Testis (tissue), 3 donors: ENCODE data around the gene KCNAB1. TPM values are rescaled to one million over a fixed set of nuclear protein-coding genes. Genes with fewer than 3 reads are reported as not detected.

Experiments
- DNase-seq: peaks from one replicate; pipeline ENCODE4 v3.0.0-alpha.2; 2019
- H3K27ac ChIP-seq, 2 donors: fragments of 200-600 bp; sonication (generic); one replicate each; pipeline ENCODE4 v1.5.1; 2019
- H3K27me3 ChIP-seq: fragments of 200-600 bp; sonication (generic); one replicate; pipeline ENCODE4 v1.5.1; 2019
- H3K36me3 ChIP-seq: fragments of 200-600 bp; sonication (generic); one replicate; pipeline ENCODE4 v1.5.1; 2017; ENCODE audit warnings: low read depth; ENCODE audit errors: missing control alignments
- H3K4me1 ChIP-seq: fragments of 200-600 bp; sonication (generic); one replicate; pipeline ENCODE4 v1.5.1; 2019
- H3K4me3 ChIP-seq, 2 donors: fragments of 200-600 bp; sonication (generic); one replicate each; pipeline ENCODE4 v1.5.1; 2017 to 2019
- H3K9me3 ChIP-seq: fragments of 200-600 bp; sonication (generic); one replicate; pipeline ENCODE4 v1.5.1; 2017
- POLR2A ChIP-seq: fragments of 450-650 bp; IDR thresholded peaks from one replicate; pipeline ENCODE4 v1.6.1; 2017; ENCODE audit warnings: antibody characterized with exemption, mild to moderate bottlenecking, moderate library complexity
- WGBS, 2 donors: methylation state at CpG; one replicate each; pipeline ENCODE4 v1.1.5; 2018; 5-methylcytosine and 5-hydroxymethylcytosine counted together
- intact Hi-C: fragments of 100-400 bp; cut with DNase I; formaldehyde crosslinking; loops from one replicate; pipeline ENCODE4 v1.15.1; 2023; ENCODE audit warnings: low total_unique reads
- polyA plus RNA-seq: library from polyadenylated mRNA; stranded (reverse); fragments of 350-450 nt; fragmentation: Illumina TruSeq; extraction: RNeasy Lipid Tissue Mini Kit (QIAGEN cat#74804); gene quantifications from one replicate; pipeline ENCODE4 v1.2.3, GENCODE V29; 2014; ENCODE audit warnings: low read depth, low replicate concordance; ENCODE audit not compliant: insufficient read depth
- total RNA-seq, 2 donors: library from RNA; depleted of rRNA; stranded (reverse); fragments of >200 nt; gene quantifications; one replicate each; pipeline ENCODE4 v1.2.3, GENCODE V29; 2016
- TF ChIP-seq, protein P1 (sequence below), 3 experiments: fragments of 450-650 bp in 2 of 3; fragments of 200-600 bp in 1 of 3; sonication (generic) in 1 of 3; IDR thresholded peaks; one replicate each; pipeline ENCODE4 v1.5.1; 2016 to 2019; ENCODE audit warnings: antibody characterized with exemption in 3 of 3, mild to moderate bottlenecking in 2 of 3, moderate library complexity in 1 of 3

KCNAB1 gene
- total and polyA plus RNA-seq, 3 donors from 2014 or later = 3.8 to 8.9 (median 5.7) TPM

- TF ChIP-seq, protein P1, sequence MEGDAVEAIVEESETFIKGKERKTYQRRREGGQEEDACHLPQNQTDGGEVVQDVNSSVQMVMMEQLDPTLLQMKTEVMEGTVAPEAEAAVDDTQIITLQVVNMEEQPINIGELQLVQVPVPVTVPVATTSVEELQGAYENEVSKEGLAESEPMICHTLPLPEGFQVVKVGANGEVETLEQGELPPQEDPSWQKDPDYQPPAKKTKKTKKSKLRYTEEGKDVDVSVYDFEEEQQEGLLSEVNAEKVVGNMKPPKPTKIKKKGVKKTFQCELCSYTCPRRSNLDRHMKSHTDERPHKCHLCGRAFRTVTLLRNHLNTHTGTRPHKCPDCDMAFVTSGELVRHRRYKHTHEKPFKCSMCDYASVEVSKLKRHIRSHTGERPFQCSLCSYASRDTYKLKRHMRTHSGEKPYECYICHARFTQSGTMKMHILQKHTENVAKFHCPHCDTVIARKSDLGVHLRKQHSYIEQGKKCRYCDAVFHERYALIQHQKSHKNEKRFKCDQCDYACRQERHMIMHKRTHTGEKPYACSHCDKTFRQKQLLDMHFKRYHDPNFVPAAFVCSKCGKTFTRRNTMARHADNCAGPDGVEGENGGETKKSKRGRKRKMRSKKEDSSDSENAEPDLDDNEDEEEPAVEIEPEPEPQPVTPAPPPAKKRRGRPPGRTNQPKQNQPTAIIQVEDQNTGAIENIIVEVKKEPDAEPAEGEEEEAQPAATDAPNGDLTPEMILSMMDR (IDR thresholded peaks at IDR 0.05) = no peak
- TF ChIP-seq POLR2A = no peak
- DNase-seq = no peak
- Histone ChIP-seq H3K9me3 (no peaks in the 10 kb centered on the region), H3K36me3 (no peaks in the 10 kb centered on the region), H3K4me3 (no peak overlapping the region), H3K27ac (peak overlapping the region; percentile 40 to 89), H3K27me3 (no peaks in the 10 kb centered on the region), H3K4me1 (peaks cover 36% of the 10 kb centered on the region)
- WGBS, 2 donors = 57 to 70% methylated on average over 2 of the region's 2 CpGs
- intact Hi-C loops = loop anchor here (5.0 to 10.0 kb wide), 2 partner anchors 539 to 592 kb away; no protein-coding TSS in a partner anchor
Observed at GRCh38 chr3:156543043-156543555, 422.7 kb downstream of the KCNAB1 start.

DNA sequence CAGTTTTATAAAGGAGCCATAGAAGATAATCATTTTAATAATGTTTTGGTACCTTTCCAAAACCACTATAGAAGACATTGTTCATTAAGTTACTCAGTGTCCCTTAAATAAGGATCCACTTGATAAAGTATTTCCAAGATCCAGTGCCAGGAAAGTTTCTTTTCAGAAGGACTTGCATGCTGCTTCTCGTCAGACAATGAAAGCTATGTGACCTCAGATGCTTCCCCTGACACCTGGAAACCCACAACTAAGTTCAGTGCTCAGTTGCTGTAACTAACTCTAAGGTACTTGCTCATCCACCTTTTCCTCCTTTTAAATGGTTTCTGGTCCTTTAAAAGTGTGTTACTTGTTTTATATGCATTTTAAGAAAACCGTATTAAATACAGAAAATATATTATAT lies 427.3 kb downstream of the KCNAB1 start:
- no peaks in the 10 kb centered on the region for H3K36me3 ChIP-seq
- H3K27me3 ChIP-seq = no peaks in the 10 kb centered on the region
- DNase-seq = peak; percentile 41
- H3K27ac ChIP-seq = peak overlapping the region; percentile 75
- no peak overlapping the region for H3K4me3 ChIP-seq
- no peak for TF ChIP-seq POLR2A
- TF ChIP-seq, protein P1 (IDR thresholded peaks at IDR 0.05) = no peak
- 34 to 39% methylated on average over 2 of the region's 2 CpGs for WGBS, 2 donors
- intact Hi-C loops = loop anchor here (10.0 kb wide), 1 partner anchor 587 kb away; no protein-coding TSS in a partner anchor
- H3K4me1 ChIP-seq = peaks cover 55% of the 10 kb centered on the region
- no peaks in the 10 kb centered on the region for H3K9me3 ChIP-seq

DNA sequence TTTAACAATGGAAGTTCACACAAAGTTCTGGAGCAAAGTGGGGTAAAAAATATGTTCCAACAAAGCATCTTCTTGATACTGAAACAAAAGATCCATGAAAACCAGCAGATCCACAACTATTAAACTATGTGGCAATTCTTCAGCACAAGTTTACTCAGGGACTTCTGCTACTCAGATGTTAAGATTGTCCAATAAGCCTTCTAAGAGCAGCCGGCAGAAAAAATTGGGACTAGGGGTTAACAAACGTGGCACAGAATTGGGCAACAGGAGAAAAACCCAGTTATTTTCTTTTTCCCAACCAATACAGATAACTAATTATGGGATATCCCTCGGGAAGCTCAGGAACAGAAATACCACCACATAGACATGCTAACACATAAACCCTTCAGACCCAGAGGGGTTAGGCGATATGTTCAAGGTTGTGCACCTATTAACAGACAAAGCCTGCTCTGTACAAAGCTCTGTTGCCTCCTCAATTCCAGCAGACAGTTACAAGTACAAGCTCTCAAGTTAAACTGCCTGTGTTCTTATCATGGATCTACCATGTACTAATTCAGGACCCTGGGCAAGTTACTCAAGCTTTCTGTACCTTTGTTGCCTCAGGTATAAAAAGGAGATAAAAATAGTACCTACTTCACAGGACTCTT lies 427.8 kb downstream of the KCNAB1 start:
- TF ChIP-seq, protein P1 (IDR thresholded peaks at IDR 0.05) = no peak
- TF ChIP-seq POLR2A = no peak
- Histone ChIP-seq H3K36me3 (no peaks in the 10 kb centered on the region), H3K4me3 (no peak overlapping the region), H3K27ac (peak overlapping the region; percentile 75), H3K27me3 (no peaks in the 10 kb centered on the region), H3K4me1 (peaks cover 55% of the 10 kb centered on the region), H3K9me3 (no peaks in the 10 kb centered on the region)
- WGBS, 2 donors = 42 to 59% methylated on average over 4 of the region's 4 CpGs
- no peak for DNase-seq
- intact Hi-C loops = loop anchor here (10.0 kb wide), 1 partner anchor 587 kb away; no protein-coding TSS in a partner anchor

GRCh38 chr3:156548902-156549301 lies 428.5 kb downstream of the KCNAB1 start:
- WGBS, 2 donors = 35 to 37% methylated on average over 6 of the region's 6 CpGs
- Histone ChIP-seq H3K27ac (peak overlapping the region; percentile 75), H3K4me1 (peaks cover 48% of the 10 kb centered on the region), H3K36me3 (no peaks in the 10 kb centered on the region), H3K9me3 (no peaks in the 10 kb centered on the region), H3K27me3 (no peaks in the 10 kb centered on the region), H3K4me3 (no peak overlapping the region)
- TF ChIP-seq POLR2A = no peak
- TF ChIP-seq, protein P1 (IDR thresholded peaks at IDR 0.05) = no peak
- intact Hi-C loops = loop anchor here (10.0 kb wide), 1 partner anchor 586 kb away; no protein-coding TSS in a partner anchor
- DNase-seq = no peak
